Chondrocyte (in vitro differentiated cells): ENCODE results near the gene NR2F2. TPM values are rescaled to one million over a fixed set of nuclear protein-coding genes. Genes with fewer than 3 reads are reported as not detected.

Experiments
- DNase-seq: peaks from one replicate; pipeline ENCODE4 v3.0.0; 2021; ENCODE audit warnings: mixed read lengths, low spot score
- H3K27ac Mint-ChIP-seq: one replicate; pipeline ENCODE4 v1.8.0; 2021; ENCODE audit warnings: mild to moderate bottlenecking, moderate library complexity, mixed read lengths; ENCODE audit not compliant: unreplicated experiment
- H3K27me3 Mint-ChIP-seq: 2 replicates; pipeline ENCODE4 v1.8.0; 2021; ENCODE audit warnings: low read depth, mixed read lengths
- H3K36me3 Mint-ChIP-seq: 2 replicates; pipeline ENCODE4 v1.8.0; 2021; ENCODE audit warnings: low read depth, mixed read lengths
- H3K4me1 Mint-ChIP-seq: 2 replicates; pipeline ENCODE4 v1.8.0; 2021; ENCODE audit warnings: low read depth, mild to moderate bottlenecking, mixed read lengths
- H3K4me3 Mint-ChIP-seq: one replicate; pipeline ENCODE4 v1.8.0; 2021; ENCODE audit warnings: mild to moderate bottlenecking, moderate library complexity, mixed read lengths; ENCODE audit not compliant: unreplicated experiment
- H3K9me3 Mint-ChIP-seq: 2 replicates; pipeline ENCODE4 v1.8.0; 2021; ENCODE audit warnings: low read depth, mixed read lengths
- CTCF ChIP-seq: fragments of 200-600 bp; sonication (generic); IDR thresholded peaks from 2 replicates; pipeline ENCODE4 v1.5.0; 2021; ENCODE audit warnings: antibody characterized with exemption, mild to moderate bottlenecking, moderate library complexity
- total RNA-seq: library from RNA; stranded (reverse); gene quantifications from 3 replicates; pipeline ENCODE4 v1.2.1, GENCODE V29; 2021

The NR2F2 gene
- total RNA-seq, 1 donor from 2014 or later = 169 TPM

GRCh38 chr15:96307856-96308394 is 22.6 kb upstream of the NR2F2 start:
- no peak overlapping the region for H3K4me3 Mint-ChIP-seq
- no peaks in the 10 kb centered on the region for H3K27me3 Mint-ChIP-seq
- H3K9me3 Mint-ChIP-seq = no peaks in the 10 kb centered on the region
- TF ChIP-seq CTCF = no peak
- H3K27ac Mint-ChIP-seq = no peak overlapping the region
- H3K36me3 Mint-ChIP-seq = peaks cover 6% of the 10 kb centered on the region
- peaks cover 4% of the 10 kb centered on the region for H3K4me1 Mint-ChIP-seq
- no peak for DNase-seq

- peaks cover 4% of the 10 kb centered on the region for H3K36me3 Mint-ChIP-seq
- H3K4me3 Mint-ChIP-seq = no peak overlapping the region
- TF ChIP-seq CTCF = no peak
- H3K4me1 Mint-ChIP-seq = peaks cover 4% of the 10 kb centered on the region
- no peak overlapping the region for H3K27ac Mint-ChIP-seq
- DNase-seq = no peak
- no peaks in the 10 kb centered on the region for H3K9me3 Mint-ChIP-seq
- H3K27me3 Mint-ChIP-seq = no peaks in the 10 kb centered on the region
Measured at GRCh38 chr15:96309143-96309660, 21.3 kb upstream of the NR2F2 start.

- Mint-ChIP-seq H3K4me1 (peaks cover 4% of the 10 kb centered on the region), H3K27me3 (no peaks in the 10 kb centered on the region), H3K9me3 (no peaks in the 10 kb centered on the region), H3K4me3 (no peak overlapping the region), H3K36me3 (peaks cover 2% of the 10 kb centered on the region), H3K27ac (no peak overlapping the region)
- no peak for DNase-seq
- TF ChIP-seq CTCF = no peak
Measured at GRCh38 chr15:96311256-96311955, 19.1 kb upstream of the NR2F2 start.

- Mint-ChIP-seq H3K4me3 (no peak overlapping the region), H3K4me1 (peaks cover 4% of the 10 kb centered on the region), H3K27ac (no peak overlapping the region), H3K36me3 (peaks cover under 1% of the 10 kb centered on the region), H3K27me3 (no peaks in the 10 kb centered on the region), H3K9me3 (no peaks in the 10 kb centered on the region)
- no peak for TF ChIP-seq CTCF
- no peak for DNase-seq
Measured at GRCh38 chr15:96311956-96312294, 18.6 kb upstream of the NR2F2 start.

- Mint-ChIP-seq H3K27ac (no peak overlapping the region), H3K4me3 (no peak overlapping the region), H3K27me3 (no peaks in the 10 kb centered on the region), H3K36me3 (no peaks in the 10 kb centered on the region), H3K4me1 (peaks cover 4% of the 10 kb centered on the region), H3K9me3 (no peaks in the 10 kb centered on the region)
- no peak for TF ChIP-seq CTCF
- no peak for DNase-seq
Measured at GRCh38 chr15:96312641-96313335, 17.7 kb upstream of the NR2F2 start.
